GM23338 (cell line): ENCODE measurements around the gene NOP10.

Experiments used
- EZH2 ChIP-seq: fragments of 200-600 bp; sonication (generic); IDR thresholded peaks from one replicate; pipeline ENCODE4 v1.8.0; 2017; ENCODE audit warnings: antibody characterized with exemption, mild to moderate bottlenecking, low read depth; ENCODE audit not compliant: unreplicated experiment
- POLR2AphosphoS5 ChIP-seq: IDR thresholded peaks from 2 replicates; pipeline ENCODE4 v1.6.1; 2016; ENCODE audit warnings: antibody characterized with exemption, low read depth
- TF ChIP-seq, protein P1 (sequence below), 2 experiments: fragments of 200-600 bp in 1 of 2; sonication (generic) in 1 of 2; conservative IDR thresholded peaks; 2 replicates each; pipeline versions ENCODE4 v1.5.1 to v1.6.1; 2016 to 2017; ENCODE audit warnings: antibody characterized with exemption in 2 of 2, low read depth in 2 of 2, mild to moderate bottlenecking in 2 of 2, moderate library complexity in 1 of 2

DNA sequence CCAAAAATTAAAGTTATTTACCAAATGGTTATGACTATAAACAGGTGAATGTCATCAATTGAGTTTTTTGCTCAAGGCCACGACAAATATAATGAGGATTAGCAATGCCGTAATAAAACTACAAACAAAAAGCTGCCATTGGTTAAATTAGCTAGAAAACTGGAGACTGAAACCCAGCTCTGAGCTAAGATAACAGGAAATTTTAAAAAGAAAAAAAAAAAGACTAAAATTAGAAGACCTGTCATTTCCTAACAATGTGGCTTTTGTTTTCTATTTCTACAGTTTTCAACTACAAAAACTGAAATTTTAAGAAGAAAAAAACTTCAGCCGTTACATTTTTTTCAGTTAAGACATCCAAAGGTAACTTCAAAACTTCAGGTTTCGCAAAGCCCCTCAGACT is 15.0 kb downstream of the NOP10 start:
- TF ChIP-seq, protein P1, sequence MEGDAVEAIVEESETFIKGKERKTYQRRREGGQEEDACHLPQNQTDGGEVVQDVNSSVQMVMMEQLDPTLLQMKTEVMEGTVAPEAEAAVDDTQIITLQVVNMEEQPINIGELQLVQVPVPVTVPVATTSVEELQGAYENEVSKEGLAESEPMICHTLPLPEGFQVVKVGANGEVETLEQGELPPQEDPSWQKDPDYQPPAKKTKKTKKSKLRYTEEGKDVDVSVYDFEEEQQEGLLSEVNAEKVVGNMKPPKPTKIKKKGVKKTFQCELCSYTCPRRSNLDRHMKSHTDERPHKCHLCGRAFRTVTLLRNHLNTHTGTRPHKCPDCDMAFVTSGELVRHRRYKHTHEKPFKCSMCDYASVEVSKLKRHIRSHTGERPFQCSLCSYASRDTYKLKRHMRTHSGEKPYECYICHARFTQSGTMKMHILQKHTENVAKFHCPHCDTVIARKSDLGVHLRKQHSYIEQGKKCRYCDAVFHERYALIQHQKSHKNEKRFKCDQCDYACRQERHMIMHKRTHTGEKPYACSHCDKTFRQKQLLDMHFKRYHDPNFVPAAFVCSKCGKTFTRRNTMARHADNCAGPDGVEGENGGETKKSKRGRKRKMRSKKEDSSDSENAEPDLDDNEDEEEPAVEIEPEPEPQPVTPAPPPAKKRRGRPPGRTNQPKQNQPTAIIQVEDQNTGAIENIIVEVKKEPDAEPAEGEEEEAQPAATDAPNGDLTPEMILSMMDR (conservative IDR thresholded peaks at IDR 0.05; ENCODE audit: low read depth in 2 of 2), result no peak
- TF ChIP-seq POLR2AphosphoS5, result no peak
- TF ChIP-seq EZH2, result no peak
